Stimulated activated CD8-positive, alpha-beta memory T cell treated with anti-CD3 and anti-CD28 coated beads, Interleukin-4, amount 100 ng/mL, for 48 hours (primary cell): ENCODE data around the gene CASP12.

ENCODE experiments used
- DNase-seq: peaks from one replicate; pipeline ENCODE4 v3.0.0-alpha.2; 2020

CASP12 gene

GRCh38 chr11:104891135-104891534 lies 7.1 kb downstream of the CASP12 start:
- DNase-seq: no peak

DNA sequence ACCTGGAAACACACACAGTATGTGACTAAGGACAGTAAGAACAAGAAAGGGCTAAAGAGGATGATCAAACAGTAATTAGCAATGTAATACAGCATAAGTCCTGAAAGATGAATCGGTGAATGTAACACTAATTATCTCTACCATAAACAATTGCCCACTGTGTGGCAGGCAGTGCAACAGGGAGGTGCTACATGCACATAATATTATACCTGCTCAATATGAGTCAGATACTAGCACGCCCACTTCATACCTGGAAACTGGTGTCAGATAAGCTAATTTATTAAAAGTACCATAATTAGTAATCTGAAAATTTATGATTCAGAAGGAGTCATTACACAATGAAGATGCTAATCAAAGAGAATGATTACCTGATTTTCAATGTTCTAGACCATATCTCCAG lies 14.9 kb downstream of the CASP12 start:
- DNase-seq: no peak

DNA sequence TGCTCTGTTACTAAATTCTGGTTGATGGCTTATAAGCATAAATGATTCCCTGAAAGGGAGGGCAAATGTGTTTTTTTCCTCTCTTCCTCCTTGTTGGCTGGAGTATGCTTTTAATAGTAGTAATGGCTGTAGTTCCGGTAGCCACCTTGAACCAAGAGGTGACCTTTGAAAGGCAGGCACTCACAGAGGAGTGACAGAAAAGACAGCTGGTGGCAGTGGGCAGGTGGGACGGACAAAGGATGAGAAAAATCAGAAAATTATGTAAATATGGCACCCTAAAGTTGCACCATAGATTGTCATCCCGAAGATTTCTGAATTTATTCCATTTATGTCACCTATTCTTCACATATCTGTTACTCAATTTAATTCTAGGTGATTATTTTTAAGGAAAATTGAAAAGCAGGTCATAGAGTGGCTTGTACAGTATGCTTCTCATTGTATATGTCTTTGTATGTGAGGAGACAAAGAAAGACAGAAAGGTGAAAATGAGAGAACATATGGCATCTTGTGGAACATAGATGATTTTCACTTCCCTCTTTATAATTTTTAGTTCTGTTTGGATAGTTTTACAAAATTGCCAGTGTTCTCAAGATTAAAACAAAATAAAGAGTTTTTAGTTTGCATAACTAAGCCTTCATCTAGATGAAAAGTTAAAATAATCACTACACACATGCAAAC lies 17.0 kb downstream of the CASP12 start:
- no peak for DNase-seq

GRCh38 chr11:104879514-104880190 lies 18.6 kb downstream of the CASP12 start:
- no peak for DNase-seq

GRCh38 chr11:104876861-104877431 lies 21.3 kb downstream of the CASP12 start:
- DNase-seq: no peak

DNA sequence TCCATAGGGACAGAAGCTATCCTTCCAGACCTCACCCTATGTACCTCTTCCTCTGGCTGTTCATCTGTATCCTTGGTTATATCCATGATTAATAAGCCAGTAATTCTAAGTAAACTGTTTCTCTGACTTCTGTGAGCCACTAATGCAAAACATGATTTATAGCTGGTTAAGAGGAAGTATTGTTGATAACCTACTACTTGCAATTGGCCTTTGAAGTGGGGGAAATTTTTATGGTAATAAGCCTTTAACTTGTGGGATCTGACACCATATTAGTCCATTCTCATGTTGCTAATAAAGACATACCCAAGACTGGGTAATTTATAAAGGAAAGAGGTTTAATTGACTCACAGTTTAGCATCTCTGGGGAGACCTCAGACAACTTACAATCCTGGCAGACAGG lies 21.9 kb downstream of the CASP12 start:
- DNase-seq: no peak

- DNase-seq: no peak
Measured at GRCh38 chr11:104873252-104873651, 25.0 kb downstream of the CASP12 start.

DNA sequence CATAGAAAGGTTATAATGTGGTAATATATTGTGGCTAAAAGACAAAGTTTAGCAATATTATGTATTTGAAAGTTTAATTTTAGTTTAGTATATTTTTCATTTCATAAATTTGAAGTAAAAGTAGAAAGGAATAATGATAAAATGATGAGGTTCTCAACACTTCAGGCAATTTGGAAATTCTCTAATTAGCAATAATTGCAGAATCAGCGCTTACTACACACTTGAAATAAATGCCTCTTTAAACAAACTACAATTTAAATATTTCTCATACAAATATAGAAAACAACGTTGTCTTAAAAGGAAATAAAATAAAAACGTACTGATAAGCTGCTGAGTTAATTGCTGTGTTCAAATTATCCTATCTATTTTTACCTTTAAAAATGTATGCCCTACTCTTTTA lies 25.9 kb downstream of the CASP12 start:
- no peak for DNase-seq

GRCh38 chr11:104870910-104871309 lies 27.4 kb downstream of the CASP12 start:
- no peak for DNase-seq

GRCh38 chr11:104866815-104867214 lies 31.4 kb downstream of the CASP12 start:
- DNase-seq: no peak

- no peak for DNase-seq
Measured at GRCh38 chr11:104858882-104859775, 39.1 kb downstream of the CASP12 start.

GRCh38 chr11:104856607-104857006 lies 41.7 kb downstream of the CASP12 start:
- DNase-seq: no peak

- DNase-seq: no peak
Measured at GRCh38 chr11:104855965-104856364, 42.3 kb downstream of the CASP12 start.

DNA sequence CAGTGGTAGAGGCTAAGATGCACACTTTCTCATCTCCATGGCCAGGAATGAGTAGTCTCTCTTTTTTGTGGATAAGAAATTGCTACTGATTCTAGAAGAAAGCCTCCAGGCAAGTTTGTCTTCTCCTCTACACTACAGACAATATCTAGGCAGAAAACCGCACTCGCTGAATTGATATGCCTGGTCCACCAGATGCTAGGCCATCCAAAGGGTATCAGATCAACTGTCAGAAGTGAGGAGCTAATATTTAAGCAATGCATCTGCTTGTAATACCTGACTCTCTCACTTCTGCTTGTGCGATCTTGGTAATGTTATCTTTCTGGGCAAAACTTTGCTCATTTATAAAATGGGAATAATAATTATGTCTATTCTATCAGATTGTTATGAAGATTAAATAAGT lies 45.0 kb downstream of the CASP12 start:
- DNase-seq: no peak

GRCh38 chr11:104852811-104853210 lies 45.4 kb downstream of the CASP12 start:
- DNase-seq: no peak

GRCh38 chr11:104846216-104846615 lies 52.0 kb downstream of the CASP12 start:
- no peak for DNase-seq

GRCh38 chr11:104844451-104844850 lies 53.8 kb downstream of the CASP12 start:
- DNase-seq: no peak

GRCh38 chr11:104843150-104843836 lies 55.0 kb downstream of the CASP12 start:
- DNase-seq: no peak

DNA sequence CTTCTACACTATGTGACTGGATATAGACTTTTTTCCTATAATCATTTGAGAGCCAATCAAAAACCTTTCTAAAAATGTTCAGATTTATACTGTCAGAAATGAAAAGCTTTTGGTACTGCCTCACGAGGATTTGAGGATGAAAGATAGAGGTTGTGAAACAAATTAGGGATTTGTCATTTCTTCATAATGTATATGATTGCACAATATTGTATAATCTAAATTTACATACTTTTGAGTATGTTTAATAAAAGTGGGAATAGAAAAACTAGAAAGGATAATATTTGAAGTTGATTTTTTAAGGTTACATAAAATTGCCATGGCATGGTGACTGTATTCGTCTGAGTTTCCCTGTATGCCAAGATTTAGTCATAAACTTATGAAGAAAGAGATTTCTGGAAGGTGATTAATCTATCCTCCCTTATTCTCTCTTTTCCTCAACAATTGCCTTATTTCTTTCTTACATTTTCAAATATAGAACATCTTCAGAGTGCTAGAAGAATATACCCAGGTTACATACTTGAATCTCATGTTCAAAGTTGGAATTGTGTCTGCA lies 56.2 kb downstream of the CASP12 start:
- DNase-seq: no peak

DNA sequence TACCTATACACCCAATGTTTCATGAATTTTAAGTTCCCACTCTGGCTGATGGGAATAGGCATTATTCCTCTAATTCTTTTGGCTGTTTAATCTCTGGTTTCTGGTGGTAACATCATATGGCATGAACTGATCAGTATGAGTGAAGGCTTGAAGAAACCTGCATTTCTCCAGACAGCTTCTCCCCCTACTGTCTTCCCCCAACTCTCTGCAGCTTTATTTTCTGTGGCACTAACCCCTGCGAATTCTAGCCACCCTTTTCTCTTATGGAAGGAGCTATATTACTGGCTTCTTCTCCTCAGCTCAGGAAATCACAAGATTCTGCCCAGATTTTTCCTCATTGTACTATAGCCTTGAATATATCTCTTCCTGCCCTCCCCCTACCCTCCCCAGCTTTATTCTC lies 57.1 kb downstream of the CASP12 start:
- DNase-seq: no peak

DNA sequence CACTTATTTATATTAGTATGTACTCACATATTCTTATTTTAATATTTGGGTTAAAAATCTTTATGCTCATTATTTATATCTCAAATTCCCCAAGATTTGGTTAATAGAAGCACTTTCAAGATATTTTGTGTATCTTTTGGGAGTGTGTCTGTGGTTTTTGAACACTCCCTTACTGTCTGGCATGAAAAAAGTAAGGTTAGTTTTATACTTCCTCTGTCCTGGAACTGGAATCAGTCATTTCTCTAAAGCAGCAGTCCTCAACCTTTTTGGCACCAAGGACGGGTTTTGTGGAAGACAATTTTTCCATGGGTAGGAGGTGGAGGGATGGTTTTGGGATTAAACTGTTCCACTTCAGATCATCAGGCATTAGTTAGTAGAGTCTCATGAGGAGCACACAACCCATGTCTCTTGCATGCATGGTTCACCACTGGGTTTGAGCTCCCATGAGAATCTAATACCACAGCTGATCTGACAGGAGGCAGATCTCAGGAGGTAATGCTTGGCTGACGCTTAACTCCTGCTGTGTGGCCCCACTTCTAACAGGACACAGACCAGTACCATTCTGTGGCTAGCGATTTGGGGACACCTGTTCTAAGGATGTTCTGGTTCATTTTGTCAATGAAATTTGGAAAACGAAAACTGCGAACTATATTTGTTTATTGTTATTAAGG lies 60.2 kb downstream of the CASP12 start:
- DNase-seq: no peak

DNA sequence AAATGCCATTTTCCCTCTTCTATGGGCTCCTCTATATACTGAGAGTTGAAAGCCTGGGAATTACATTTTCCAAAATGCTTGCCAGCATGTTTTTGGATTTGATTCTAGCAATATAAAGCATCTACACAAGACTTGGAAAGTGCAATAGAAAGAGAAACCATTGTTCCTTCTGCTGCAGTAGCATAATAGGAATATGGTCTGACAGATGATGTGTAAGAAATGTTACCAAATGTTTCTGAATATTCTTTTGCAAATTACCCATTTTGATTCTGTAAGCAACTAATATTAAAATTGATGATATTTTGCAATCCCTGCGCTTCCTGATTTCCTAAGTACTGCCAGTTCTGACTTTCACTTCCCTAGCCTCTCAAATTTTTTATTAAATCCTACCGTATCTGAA lies 61.6 kb downstream of the CASP12 start:
- DNase-seq: no peak
